H1 (cell line): ENCODE results near the gene SEC14L3. TPM values are rescaled to one million over a fixed set of nuclear protein-coding genes. Genes with fewer than 3 reads are reported as not detected.

Experiments
- CTCF ChIA-PET: fragments of 300-600 bp; sonication (Branson Sonifier 250); formaldehyde crosslinking; loops from one replicate; lab custom pipeline; 2021; ENCODE audit not compliant: partially characterized antibody; lab: Charles Lee
- POLR2A ChIA-PET: fragments of 300-600 bp; sonication (Branson Sonifier 250); formaldehyde crosslinking; loops from one replicate; lab custom pipeline; 2021; ENCODE audit warnings: inconsistent platforms; ENCODE audit not compliant: partially characterized antibody; lab: Charles Lee
- DNase-seq, 2 experiments: peaks; one replicate each; pipeline versions ENCODE4 v3.0.0 to v3.0.0-alpha.2; 2010 to 2022; ENCODE audit warnings: low spot score in 2 of 2, low read depth in 1 of 2, mixed read lengths in 1 of 2
- FAIRE-seq: peaks from 2 replicates; lab custom pipeline; 2011; peaks lifted over from hg19 to GRCh38; lab: Jason Lieb, UNC
- H2AFZ ChIP-seq: 2 replicates; pipeline ENCODE4 v1.8.1; 2012; ENCODE audit warnings: low read length, inconsistent platforms
- H2AK5ac ChIP-seq: 2 replicates; pipeline ENCODE4 v1.6.1; 2013; ENCODE audit warnings: low read depth, low read length
- H2BK120ac ChIP-seq: replicated peaks from 2 replicates; pipeline ENCODE3; 2013; ENCODE audit warnings: low read depth, low read length, inconsistent platforms
- H2BK12ac ChIP-seq: 2 replicates; pipeline ENCODE4 v1.6.1; 2013; ENCODE audit warnings: low read depth, low read length
- H2BK15ac ChIP-seq: 2 replicates; pipeline ENCODE4 v1.6.1; 2013; ENCODE audit warnings: low read length
- H2BK20ac ChIP-seq: 2 replicates; pipeline ENCODE4 v1.6.1; 2013; ENCODE audit warnings: low read length
- H2BK5ac ChIP-seq: 2 replicates; pipeline ENCODE4 v1.6.1; 2013; ENCODE audit warnings: low read depth, low read length
- H3K14ac ChIP-seq: 2 replicates; pipeline ENCODE4 v1.6.1; 2013; ENCODE audit warnings: inconsistent platforms; ENCODE audit not compliant: insufficient read length
- H3K18ac ChIP-seq: 2 replicates; pipeline ENCODE4 v1.6.1; 2013; ENCODE audit warnings: low read length; ENCODE audit errors: extremely low read depth
- H3K23ac ChIP-seq: 2 replicates; pipeline ENCODE4 v1.6.1; 2013; ENCODE audit warnings: inconsistent platforms; ENCODE audit not compliant: insufficient read length
- H3K23me2 ChIP-seq: 2 replicates; pipeline ENCODE4 v1.6.1; 2013; ENCODE audit warnings: low read depth, low read length
- H3K27ac ChIP-seq: 2 replicates; pipeline ENCODE4 v1.6.1; 2011; ENCODE audit warnings: low read depth, low read length, inconsistent platforms
- H3K27me3 ChIP-seq, 4 experiments: replicated peaks in 1 of 4; 1 replicate in 1 of 4; 2 replicates in 3 of 4; pipeline versions ENCODE4 v1.6.1 to v1.8.1; 2011 to 2013; ENCODE audit warnings: low read length in 3 of 4, mild to moderate bottlenecking in 3 of 4, inconsistent platforms in 2 of 4, mixed read lengths in 2 of 4, moderate library complexity in 1 of 4; ENCODE audit not compliant: control insufficient read depth in 3 of 4, insufficient read depth in 3 of 4; ENCODE audit errors: extremely low read depth in 1 of 4
- H3K36me3 ChIP-seq, 4 experiments: 2 replicates each; pipeline versions ENCODE4 v1.6.1 to v1.8.1; 2011 to 2013; ENCODE audit warnings: mild to moderate bottlenecking in 4 of 4, low read length in 3 of 4, moderate library complexity in 2 of 4, control low read depth in 1 of 4, inconsistent platforms in 1 of 4; ENCODE audit not compliant: insufficient read depth in 4 of 4, control insufficient read depth in 2 of 4
- H3K4ac ChIP-seq: replicated peaks from 2 replicates; pipeline ENCODE3; 2013; ENCODE audit warnings: low read length, low read depth, mixed read lengths, inconsistent platforms; ENCODE audit not compliant: insufficient read length
- H3K4me1 ChIP-seq, 4 experiments: replicated peaks in 1 of 4; 1 replicate in 1 of 4; 2 replicates in 3 of 4; pipeline versions ENCODE4 v1.6.1 to v1.8.1; 2011 to 2013; ENCODE audit warnings: low read length in 3 of 4, inconsistent platforms in 2 of 4, mixed read lengths in 1 of 4; ENCODE audit not compliant: insufficient read depth in 4 of 4, control insufficient read depth in 3 of 4
- H3K4me2 ChIP-seq, 2 experiments: 2 replicates each; pipeline versions ENCODE4 v1.6.1 to v1.8.1; 2011 to 2013; ENCODE audit warnings: low read depth in 2 of 2, low read length in 2 of 2, control low read depth in 1 of 2, inconsistent platforms in 1 of 2, mild to moderate bottlenecking in 1 of 2; ENCODE audit not compliant: insufficient read depth in 1 of 2
- H3K4me3 ChIP-seq, 4 experiments: fragments of 200-600, 300-600 bp in 1 of 4; sonication (generic), shearing (Covaris generic), sonication (Bioruptor Twin) in 1 of 4; 2 replicates each; pipeline versions ENCODE4 v1.5.1 to v1.8.1; 2011 to 2016; ENCODE audit warnings: low read length in 4 of 4, low read depth in 3 of 4, control low read depth in 2 of 4, inconsistent platforms in 2 of 4, mild to moderate bottlenecking in 2 of 4, mixed read lengths in 1 of 4, moderate library complexity in 1 of 4; ENCODE audit not compliant: insufficient read depth in 2 of 4; ENCODE audit errors: extremely low read depth in 1 of 4
- H3K56ac ChIP-seq: replicated peaks from 2 replicates; pipeline ENCODE3; 2013; ENCODE audit warnings: low read depth, mild to moderate bottlenecking, mixed read lengths, low read length, inconsistent platforms; ENCODE audit not compliant: insufficient read length
- H3K79me1 ChIP-seq: 2 replicates; pipeline ENCODE4 v1.6.1; 2013; ENCODE audit warnings: low read depth, low read length, control low read depth
- H3K79me2 ChIP-seq, 2 experiments: 2 replicates each; pipeline versions ENCODE4 v1.6.1 to v1.8.1; 2012 to 2013; ENCODE audit warnings: low read length in 2 of 2, mild to moderate bottlenecking in 2 of 2, inconsistent platforms in 1 of 2; ENCODE audit not compliant: insufficient read depth in 2 of 2, control insufficient read depth in 1 of 2
- H3K9ac ChIP-seq, 4 experiments: replicated peaks in 1 of 4; 1 replicate in 1 of 4; 2 replicates in 3 of 4; pipeline versions ENCODE4 v1.6.1 to v1.8.1; 2011 to 2013; ENCODE audit warnings: low read depth in 3 of 4, low read length in 3 of 4, control low read depth in 2 of 4, mild to moderate bottlenecking in 2 of 4, moderate library complexity in 2 of 4, inconsistent platforms in 1 of 4; ENCODE audit errors: extremely low read depth in 1 of 4
- H3K9me3 ChIP-seq, 2 experiments: 2 replicates each; pipeline versions ENCODE4 v1.6.1 to v1.8.1; 2012 to 2013; ENCODE audit warnings: mild to moderate bottlenecking in 2 of 2, moderate library complexity in 2 of 2, control low read depth in 1 of 2, inconsistent platforms in 1 of 2, low read depth in 1 of 2, low read length in 1 of 2, mixed read lengths in 1 of 2; ENCODE audit not compliant: insufficient read depth in 2 of 2
- H4K20me1 ChIP-seq, 2 experiments: replicated peaks in 1 of 2; 2 replicates each; pipeline versions ENCODE3 to v1.8.1; 2011 to 2013; ENCODE audit warnings: inconsistent platforms in 2 of 2, low read length in 2 of 2, mild to moderate bottlenecking in 1 of 2; ENCODE audit not compliant: insufficient read depth in 2 of 2, control insufficient read depth in 1 of 2
- H4K5ac ChIP-seq: 2 replicates; pipeline ENCODE4 v1.6.1; 2013; ENCODE audit warnings: low read length, low read depth, mixed read lengths, inconsistent platforms; ENCODE audit not compliant: insufficient read length
- H4K8ac ChIP-seq: 2 replicates; pipeline ENCODE4 v1.8.0; 2013; ENCODE audit warnings: mild to moderate bottlenecking, moderate library complexity, low read length, inconsistent platforms; ENCODE audit not compliant: insufficient read depth; ENCODE audit errors: extremely low read depth
- H4K91ac ChIP-seq: replicated peaks from 2 replicates; pipeline ENCODE3; 2013; ENCODE audit warnings: low read length, mixed read lengths, inconsistent platforms; ENCODE audit not compliant: insufficient read length
- CBX8 ChIP-seq: fragments of 300-800, 300-1000 bp; sonication (generic); IDR thresholded peaks from 2 replicates; pipeline ENCODE4 v1.7.1; 2016; ENCODE audit warnings: low read depth, low read length, borderline replicate concordance
- CEBPB ChIP-seq: IDR thresholded peaks from 2 replicates; pipeline ENCODE4 v1.6.1; 2012; ENCODE audit warnings: low read depth, low read length
- CTBP2 ChIP-seq: IDR thresholded peaks from 2 replicates; pipeline ENCODE4 v1.7.0; 2011; ENCODE audit warnings: borderline replicate concordance, mild to moderate bottlenecking, moderate library complexity, mixed read lengths, low read length; ENCODE audit not compliant: insufficient read depth, insufficient read length
- GTF2F1 ChIP-seq: IDR thresholded peaks from 2 replicates; pipeline ENCODE4 v1.6.1; 2012; ENCODE audit warnings: low read depth, low read length, improper control_type of control experiment, borderline replicate concordance
- JUN ChIP-seq: IDR thresholded peaks from 2 replicates; pipeline ENCODE4 v1.6.1; 2011; ENCODE audit warnings: low read depth, mild to moderate bottlenecking, improper control_type of control experiment, low read length
- JUND ChIP-seq: IDR thresholded peaks from 2 replicates; pipeline ENCODE4 v1.6.1; 2011; ENCODE audit warnings: mild to moderate bottlenecking, improper control_type of control experiment, low read length
- NANOG ChIP-seq: IDR thresholded peaks from 2 replicates; pipeline ENCODE4 v1.6.1; 2011; ENCODE audit warnings: low read length, low read depth, mild to moderate bottlenecking, inconsistent platforms; ENCODE audit not compliant: insufficient read depth, poor library complexity, severe bottlenecking
- RFX5 ChIP-seq: IDR thresholded peaks from 2 replicates; pipeline ENCODE4 v1.6.1; 2011; ENCODE audit warnings: low read depth, low read length, improper control_type of control experiment, borderline replicate concordance
- SIRT6 ChIP-seq: IDR thresholded peaks from one replicate; pipeline ENCODE4 v1.7.1; 2012; ENCODE audit warnings: low read length, inconsistent platforms
- WGBS, 2 experiments: shearing (Covaris generic) in 1 of 2; methylation state at CpG; one replicate each; pipeline versions ENCODE4 v1.1.6 to v1.1.7; 2013 to 2015; ENCODE audit warnings: low lambda C conversion rate in 2 of 2, mixed read lengths in 2 of 2, inconsistent platforms in 1 of 2, low coverage in 1 of 2, missing lambda C conversion rate in 1 of 2; ENCODE audit not compliant: insufficient replicate concordance in 2 of 2, insufficient coverage in 1 of 2, insufficient read length in 1 of 2; ENCODE audit errors: extremely low coverage in 1 of 2, missing lambda C conversion rate in 1 of 2; 5-methylcytosine and 5-hydroxymethylcytosine counted together
- polyA plus RNA-seq, 7 experiments: library from polyadenylated mRNA; depleted of rRNA in 3 of 7; stranded (reverse) in 5 of 7; unstranded in 2 of 7; fragments of >200 nt in 5 of 7; fragments of 200-250 nt in 2 of 7; gene quantifications; 1 replicate in 5 of 7; 2 replicates in 1 of 7; 4 replicates in 1 of 7; pipeline versions ENCODE4 v1.2.1 to v1.2.3, GENCODE V29; 2011 to 2013; ENCODE audit warnings: missing spikeins in 2 of 7, mixed read lengths in 2 of 7
- total RNA-seq: library from RNA; stranded (reverse); fragmentation: NEBNext Ultra II Directional; extraction: Animal tissue kit (Norgen Biotek cat#: 25700); gene quantifications from 2 replicates; pipeline ENCODE4 v1.2.1, GENCODE V29; 2021
- TF ChIP-seq, protein P1 (sequence below): IDR thresholded peaks from 2 replicates; pipeline ENCODE4 v1.6.1; 2012; ENCODE audit warnings: low read length, inconsistent platforms
- TF ChIP-seq, protein P2 (sequence below): IDR thresholded peaks from 2 replicates; pipeline ENCODE4 v1.6.1; 2011; ENCODE audit warnings: low read depth, mild to moderate bottlenecking, low read length; ENCODE audit not compliant: insufficient read depth

SEC14L3 gene
- total and polyA plus RNA-seq, 2 of the 8 experiments (the other 6 are each of a cell fraction or from before 2014, with no cell fraction given), result not detected

DNA sequence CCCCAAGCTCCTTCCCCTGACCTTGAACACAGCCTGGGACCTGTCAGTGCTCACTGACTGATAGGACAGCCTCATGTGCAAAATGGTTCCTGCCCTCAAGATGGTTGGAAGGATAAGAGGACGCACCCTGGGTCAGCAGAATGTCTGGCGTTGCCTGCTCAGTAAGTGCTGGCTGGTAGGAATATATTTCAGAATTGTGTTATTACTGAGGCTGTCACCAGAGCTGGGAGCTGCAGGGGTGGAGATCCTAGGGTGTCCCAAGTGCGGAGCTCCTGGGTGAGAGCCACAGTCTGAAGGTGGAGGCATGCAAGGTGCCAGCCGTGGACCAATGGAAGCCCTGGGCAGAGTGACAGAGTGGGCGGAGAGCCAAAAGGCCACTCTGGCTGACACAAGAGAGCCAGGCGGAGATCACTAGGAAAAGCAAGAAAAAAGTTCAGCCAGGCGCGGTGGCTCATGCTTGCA lies 34.7 kb upstream of the SEC14L3 start:
- Histone ChIP-seq H3K27ac (no peak overlapping the region), H3K56ac (no peak overlapping the region), H4K8ac (no peak overlapping the region; the same call in 1 of the 2 replicates), H3K4ac (no peak overlapping the region), H3K36me3 (no peaks in the 10 kb centered on the region), H4K91ac (no peak overlapping the region), H2BK5ac (no peak overlapping the region), H4K5ac (no peak overlapping the region), H2BK15ac (no peak overlapping the region), H3K4me2 (no peak overlapping the region), H3K79me2 (no peaks in the 10 kb centered on the region), H4K20me1 (no peaks in the 10 kb centered on the region), H3K9ac (no peak overlapping the region), H3K23ac (no peak overlapping the region), H2BK12ac (no peak overlapping the region), H2BK20ac (no peak overlapping the region), H3K14ac (no peak overlapping the region), H3K4me3 (no peak overlapping the region), H2BK120ac (no peak overlapping the region), H2AFZ (no peak overlapping the region)
- 86% methylated on average over 8 of the region's 8 CpGs; no CpG with 5 or more reads in 1 of the 2 experiments for WGBS, 2 experiments
- DNase-seq, result no peak
- CTCF ChIA-PET, result interaction anchor here (1.6 kb wide), 2 partner anchors 9 to 15 kb away, joined by 4 read pairs; no protein-coding TSS in a partner anchor
- TF ChIP-seq CBX8 (no peak), JUND (no peak), CTBP2 (no peak), JUN (no peak), CEBPB (no peak), SIRT6 (no peak), NANOG (no peak), RFX5 (no peak), GTF2F1 (no peak)
- TF ChIP-seq, protein P1, sequence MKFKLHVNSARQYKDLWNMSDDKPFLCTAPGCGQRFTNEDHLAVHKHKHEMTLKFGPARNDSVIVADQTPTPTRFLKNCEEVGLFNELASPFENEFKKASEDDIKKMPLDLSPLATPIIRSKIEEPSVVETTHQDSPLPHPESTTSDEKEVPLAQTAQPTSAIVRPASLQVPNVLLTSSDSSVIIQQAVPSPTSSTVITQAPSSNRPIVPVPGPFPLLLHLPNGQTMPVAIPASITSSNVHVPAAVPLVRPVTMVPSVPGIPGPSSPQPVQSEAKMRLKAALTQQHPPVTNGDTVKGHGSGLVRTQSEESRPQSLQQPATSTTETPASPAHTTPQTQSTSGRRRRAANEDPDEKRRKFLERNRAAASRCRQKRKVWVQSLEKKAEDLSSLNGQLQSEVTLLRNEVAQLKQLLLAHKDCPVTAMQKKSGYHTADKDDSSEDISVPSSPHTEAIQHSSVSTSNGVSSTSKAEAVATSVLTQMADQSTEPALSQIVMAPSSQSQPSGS, result no peak
- TF ChIP-seq, protein P2, sequence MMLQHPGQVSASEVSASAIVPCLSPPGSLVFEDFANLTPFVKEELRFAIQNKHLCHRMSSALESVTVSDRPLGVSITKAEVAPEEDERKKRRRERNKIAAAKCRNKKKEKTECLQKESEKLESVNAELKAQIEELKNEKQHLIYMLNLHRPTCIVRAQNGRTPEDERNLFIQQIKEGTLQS, result no peak
- TF ChIP-seq, all 59 proteins: peak for 0
- Histone ChIP-seq H3K27me3 (peaks cover 0 to 4% (median 0%) of the 10 kb centered on the region in 4 experiments; a peak in 2 of 7 replicates), H3K9me3 (no peaks in the 10 kb centered on the region), H2AK5ac (no peak overlapping the region), H3K4me1 (peaks cover 0 to 4% (median 2%) of the 10 kb centered on the region in 4 experiments; a peak in 2 of 7 replicates), H3K79me1 (no peaks in the 10 kb centered on the region), H3K18ac (no peak overlapping the region), H3K23me2 (peaks cover 5% of the 10 kb centered on the region; the same call in 1 of the 2 replicates)
- POLR2A ChIA-PET, result interaction anchor here (0.9 kb wide), 1 partner anchor 31 kb away, joined by 3 read pairs; no protein-coding TSS in a partner anchor
- no peak for FAIRE-seq
